ENCODE results near the gene MSMB. TPM values are rescaled to one million over a fixed set of nuclear protein-coding genes. Genes with fewer than 3 reads are reported as not detected.
A peak's percentile ranks its signal among the peaks of the same experiment; 100 is the strongest.
"Not testable (repeated sequence)": the region's sequence is repeated elsewhere in the genome, so short reads cannot be mapped to it uniquely, and the experiment has no call there.

MSMB gene
- polyA plus RNA-seq (2013, experiment 1 of 2), result not detected
- polyA plus RNA-seq (2013, experiment 2 of 2), result not detected

- Histone ChIP-seq H3K4me1 (ENCODE audit: control insufficient read depth in 2 of 2, insufficient read depth in 1 of 2, low read depth in 1 of 2, low read length in 2 of 2) (no peaks in the 10 kb centered on the region), H3K27me3 (ENCODE audit: control insufficient read depth in 3 of 3, insufficient read depth in 3 of 3, low read depth in 1 of 3, low read length in 3 of 3) (peaks cover 0 to 14% (median 0%) of the 10 kb centered on the region in 3 experiments), H3K4ac (ENCODE audit: low read length) (no peak within 1 kb of the TSS), H2AFZ (ENCODE audit: low read length) (no peak within 1 kb of the TSS), H2BK12ac (ENCODE audit: low read length) (no peak within 1 kb of the TSS), H3K4me3 (ENCODE audit: low read length in 2 of 2) (no peak within 1 kb of the TSS), H3K36me3 (replicated peaks in 1 of 2; ENCODE audit: control insufficient read depth in 2 of 2, insufficient read depth in 2 of 2, low read length in 2 of 2) (no peaks in the 10 kb centered on the region), H3K14ac (ENCODE audit: low read length) (no peak within 1 kb of the TSS), H3K79me1 (ENCODE audit: low read depth, low read length) (no peaks in the 10 kb centered on the region), H2BK5ac (ENCODE audit: low read length) (no peak within 1 kb of the TSS), H3K27ac (replicated peaks; ENCODE audit: low read length) (no peak within 1 kb of the TSS), H3K18ac (ENCODE audit: low read length) (no peak within 1 kb of the TSS), H4K91ac (ENCODE audit: low read depth, low read length, poor library complexity) (no peak within 1 kb of the TSS), H3K4me2 (ENCODE audit: insufficient read depth, low read length, poor library complexity, severe bottlenecking) (no peak within 1 kb of the TSS), H3K9me3 (replicated peaks in 1 of 2; ENCODE audit: control insufficient read depth in 2 of 2, insufficient read depth in 1 of 2, low read depth in 1 of 2, low read length in 2 of 2) (no peaks in the 10 kb centered on the region), H2BK120ac (ENCODE audit: low read depth, low read length) (no peak within 1 kb of the TSS), H2AK5ac (ENCODE audit: low read depth, low read length) (no peak within 1 kb of the TSS), H3K9ac (ENCODE audit: low read depth, low read length, poor library complexity) (no peak within 1 kb of the TSS), H2BK15ac (ENCODE audit: low read length) (no peak within 1 kb of the TSS), H3K23ac (ENCODE audit: low read depth, low read length, poor library complexity) (no peak within 1 kb of the TSS), H4K8ac (ENCODE audit: low read depth, low read length) (no peak within 1 kb of the TSS)
- WGBS, 2 donors (ENCODE audit: extremely low coverage in 2 of 2, insufficient read length in 2 of 2, insufficient replicate concordance in 1 of 2), result no CpG with 5 or more reads among the region's 7 CpGs
- DNase-seq (ENCODE audit: low spot score), result no peak
Observed at GRCh38 chr10:46046261-46046660, at the start of gene MSMB. Gene MSMB, minus strand, starts transcription at chr10:46046269. Its CDS starts 32 bp downstream, at chr10:46046237.

- no peak overlapping the region for H3K14ac ChIP-seq (ENCODE audit: low read length)
- H3K23ac ChIP-seq (ENCODE audit: low read depth, low read length, poor library complexity), result no peak overlapping the region
- no peak overlapping the region for H4K8ac ChIP-seq (ENCODE audit: low read depth, low read length)
- peak overlapping the region; percentile 59 for H2AFZ ChIP-seq (ENCODE audit: low read length)
- H2AK5ac ChIP-seq (ENCODE audit: low read depth, low read length), result peak overlapping the region; percentile 2
- H3K36me3 ChIP-seq (replicated peaks in 1 of 2; ENCODE audit: control insufficient read depth in 2 of 2, insufficient read depth in 2 of 2, low read length in 2 of 2), result no peaks in the 10 kb centered on the region
- no peak overlapping the region for H2BK12ac ChIP-seq (ENCODE audit: low read length)
- peak overlapping the region; percentile 58 for H3K18ac ChIP-seq (ENCODE audit: low read length)
- DNase-seq (ENCODE audit: low spot score), result no peak
- H3K4me1 ChIP-seq (ENCODE audit: control insufficient read depth in 2 of 2, insufficient read depth in 1 of 2, low read depth in 1 of 2, low read length in 2 of 2), result peaks cover 0 to 3% of the 10 kb centered on the region in 2 donors
- no peak overlapping the region for H3K4me3 ChIP-seq (ENCODE audit: low read length in 2 of 2)
- H3K9me3 ChIP-seq (replicated peaks in 1 of 2; ENCODE audit: control insufficient read depth in 2 of 2, insufficient read depth in 1 of 2, low read depth in 1 of 2, low read length in 2 of 2), result no peaks in the 10 kb centered on the region
- no peak overlapping the region for H3K4me2 ChIP-seq (ENCODE audit: insufficient read depth, low read length, poor library complexity, severe bottlenecking)
- no CpG with 5 or more reads among the region's 15 CpGs for WGBS, 2 donors (ENCODE audit: extremely low coverage in 2 of 2, insufficient read length in 2 of 2, insufficient replicate concordance in 1 of 2)
- H2BK120ac ChIP-seq (ENCODE audit: low read depth, low read length), result no peak overlapping the region
- H3K9ac ChIP-seq (ENCODE audit: low read depth, low read length, poor library complexity), result no peak overlapping the region
- no peaks in the 10 kb centered on the region for H3K79me1 ChIP-seq (ENCODE audit: low read depth, low read length)
- no peak overlapping the region for H2BK5ac ChIP-seq (ENCODE audit: low read length)
- H3K27ac ChIP-seq (replicated peaks; ENCODE audit: low read length), result no peak overlapping the region
- H4K91ac ChIP-seq (ENCODE audit: low read depth, low read length, poor library complexity), result no peak overlapping the region
- no peak overlapping the region for H3K4ac ChIP-seq (ENCODE audit: low read length)
- H2BK15ac ChIP-seq (ENCODE audit: low read length), result no peak overlapping the region
- no peaks in the 10 kb centered on the region for H3K27me3 ChIP-seq (ENCODE audit: control insufficient read depth in 3 of 3, insufficient read depth in 3 of 3, low read depth in 1 of 3, low read length in 3 of 3)
Observed at GRCh38 chr10:46094931-46095750, 49.1 kb upstream of the MSMB start.

GRCh38 chr10:46094197-46094500, 48.1 kb upstream of the MSMB start:
- Histone ChIP-seq H3K4me3 (ENCODE audit: low read length in 2 of 2) (no peak overlapping the region), H4K8ac (ENCODE audit: low read depth, low read length) (no peak overlapping the region), H2AFZ (ENCODE audit: low read length) (no peak overlapping the region), H2AK5ac (ENCODE audit: low read depth, low read length) (peak overlapping the region; percentile 63), H3K4ac (ENCODE audit: low read length) (no peak overlapping the region), H3K18ac (ENCODE audit: low read length) (peak overlapping the region; percentile 59), H3K4me2 (ENCODE audit: insufficient read depth, low read length, poor library complexity, severe bottlenecking) (no peak overlapping the region), H3K36me3 (replicated peaks in 1 of 2; ENCODE audit: control insufficient read depth in 2 of 2, insufficient read depth in 2 of 2, low read length in 2 of 2) (no peaks in the 10 kb centered on the region), H3K14ac (ENCODE audit: low read length) (no peak overlapping the region), H3K27me3 (ENCODE audit: control insufficient read depth in 3 of 3, insufficient read depth in 3 of 3, low read depth in 1 of 3, low read length in 3 of 3) (no peaks in the 10 kb centered on the region), H2BK12ac (ENCODE audit: low read length) (peak overlapping the region; percentile 84), H2BK5ac (ENCODE audit: low read length) (no peak overlapping the region), H3K4me1 (ENCODE audit: control insufficient read depth in 2 of 2, insufficient read depth in 1 of 2, low read depth in 1 of 2, low read length in 2 of 2) (peaks cover 0 to 3% of the 10 kb centered on the region in 2 donors), H4K91ac (ENCODE audit: low read depth, low read length, poor library complexity) (no peak overlapping the region), H2BK15ac (ENCODE audit: low read length) (peak overlapping the region; percentile 30), H3K9ac (ENCODE audit: low read depth, low read length, poor library complexity) (no peak overlapping the region), H3K9me3 (replicated peaks in 1 of 2; ENCODE audit: control insufficient read depth in 2 of 2, insufficient read depth in 1 of 2, low read depth in 1 of 2, low read length in 2 of 2) (no peaks in the 10 kb centered on the region), H3K27ac (replicated peaks; ENCODE audit: low read length) (no peak overlapping the region), H3K79me1 (ENCODE audit: low read depth, low read length) (no peaks in the 10 kb centered on the region), H3K23ac (ENCODE audit: low read depth, low read length, poor library complexity) (peak overlapping the region; percentile 8), H2BK120ac (ENCODE audit: low read depth, low read length) (no peak overlapping the region)
- no CpG with 5 or more reads among the region's 6 CpGs for WGBS, 2 donors (ENCODE audit: extremely low coverage in 2 of 2, insufficient read length in 2 of 2, insufficient replicate concordance in 1 of 2)
- DNase-seq (ENCODE audit: low spot score), result no peak

- Histone ChIP-seq H3K4me3 (ENCODE audit: low read length in 2 of 2) (peak overlapping the region in 1 of 2 donors; percentile 59), H2BK12ac (ENCODE audit: low read length) (peak overlapping the region; percentile 84), H4K91ac (ENCODE audit: low read depth, low read length, poor library complexity) (peak overlapping the region; percentile 30), H3K18ac (ENCODE audit: low read length) (peak overlapping the region; percentile 59), H2AK5ac (ENCODE audit: low read depth, low read length) (peak overlapping the region; percentile 63), H2BK15ac (ENCODE audit: low read length) (peak overlapping the region; percentile 30), H3K14ac (ENCODE audit: low read length) (peak overlapping the region; percentile 2), H3K9ac (ENCODE audit: low read depth, low read length, poor library complexity) (peak overlapping the region; percentile 2)
- H3K36me3 ChIP-seq (replicated peaks in 1 of 2; ENCODE audit: control insufficient read depth in 2 of 2, insufficient read depth in 2 of 2, low read length in 2 of 2); H3K27ac ChIP-seq (replicated peaks; ENCODE audit: low read length); H3K4me1 ChIP-seq (ENCODE audit: control insufficient read depth in 2 of 2, insufficient read depth in 1 of 2, low read depth in 1 of 2, low read length in 2 of 2); H2AFZ ChIP-seq (ENCODE audit: low read length); H3K27me3 ChIP-seq (ENCODE audit: control insufficient read depth in 3 of 3, insufficient read depth in 3 of 3, low read depth in 1 of 3, low read length in 3 of 3); DNase-seq (ENCODE audit: low spot score); H2BK5ac ChIP-seq (ENCODE audit: low read length); H3K4me2 ChIP-seq (ENCODE audit: insufficient read depth, low read length, poor library complexity, severe bottlenecking); H2BK120ac ChIP-seq (ENCODE audit: low read depth, low read length); H4K8ac ChIP-seq (ENCODE audit: low read depth, low read length); H3K79me1 ChIP-seq (ENCODE audit: low read depth, low read length); H3K4ac ChIP-seq (ENCODE audit: low read length); H3K23ac ChIP-seq (ENCODE audit: low read depth, low read length, poor library complexity); H3K9me3 ChIP-seq (replicated peaks in 1 of 2; ENCODE audit: control insufficient read depth in 2 of 2, insufficient read depth in 1 of 2, low read depth in 1 of 2, low read length in 2 of 2): not testable (repeated sequence)
- no CpG with 5 or more reads among the region's 9 CpGs for WGBS, 2 donors (ENCODE audit: extremely low coverage in 2 of 2, insufficient read length in 2 of 2, insufficient replicate concordance in 1 of 2)
Observed at GRCh38 chr10:46093316-46094196, 47.5 kb upstream of the MSMB start.
